Iris pigment epithelial cell (primary cell): ENCODE results near the gene TDP2.

Source experiments
- DNase-seq: peaks from one replicate; pipeline ENCODE4 v3.0.0-alpha.2; 2011; ENCODE audit warnings: low read depth

Gene TDP2

GRCh38 chr6:24666641-24667377 lies at the start of gene TDP2, which contains the start of gene ACOT13:
TDP2 (minus strand) TSS chr6:24666899; CDS start chr6:24666862, 37 bp downstream.
ACOT13 (plus strand) TSS chr6:24667077; CDS start chr6:24667264, 187 bp downstream.
- DNase-seq: peak; percentile 96

- no peak for DNase-seq
Observed at GRCh38 chr6:24710519-24711303, 44.0 kb upstream of the TDP2 start.

- DNase-seq: no peak
Observed at GRCh38 chr6:24709014-24709711, 42.5 kb upstream of the TDP2 start.

- no peak for DNase-seq
Observed at GRCh38 chr6:24708612-24709011, 41.9 kb upstream of the TDP2 start.

- no peak for DNase-seq
Observed at GRCh38 chr6:24704468-24704867, 37.8 kb upstream of the TDP2 start.

GRCh38 chr6:24702720-24703282 lies 36.1 kb upstream of the TDP2 start:
- no peak for DNase-seq

GRCh38 chr6:24699521-24700359 lies 33.0 kb upstream of the TDP2 start:
- peak; percentile 18 for DNase-seq

- DNase-seq: no peak
Observed at GRCh38 chr6:24696097-24696496, 29.4 kb upstream of the TDP2 start.

GRCh38 chr6:24695635-24696034 lies 28.9 kb upstream of the TDP2 start:
- DNase-seq: peak; percentile 35

- no peak for DNase-seq
Observed at GRCh38 chr6:24694198-24694597, 27.5 kb upstream of the TDP2 start.

- no peak for DNase-seq
Observed at GRCh38 chr6:24692848-24693592, 26.3 kb upstream of the TDP2 start.

GRCh38 chr6:24692415-24692814 lies 25.7 kb upstream of the TDP2 start:
- no peak for DNase-seq

GRCh38 chr6:24692003-24692402 lies 25.3 kb upstream of the TDP2 start:
- no peak for DNase-seq

GRCh38 chr6:24691550-24691949 lies 24.9 kb upstream of the TDP2 start:
- DNase-seq: no peak

- no peak for DNase-seq
Observed at GRCh38 chr6:24690593-24690992, 23.9 kb upstream of the TDP2 start.

GRCh38 chr6:24689964-24690363 lies 23.3 kb upstream of the TDP2 start:
- DNase-seq: peak; percentile 17

GRCh38 chr6:24686946-24687345 lies 20.2 kb upstream of the TDP2 start:
- DNase-seq: no peak

- no peak for DNase-seq
Observed at GRCh38 chr6:24686408-24686807, 19.7 kb upstream of the TDP2 start.

- DNase-seq: no peak
Observed at GRCh38 chr6:24683297-24684296, 16.9 kb upstream of the TDP2 start.
